Breast epithelium (tissue), 3 donors: Measurements from ENCODE around the gene LY86.

Source experiments
- CTCF ChIP-seq, 3 donors: fragments of 450-650 bp; IDR thresholded peaks; one replicate each; pipeline ENCODE4 v1.5.1; 2016 to 2017; ENCODE audit warnings: antibody characterized with exemption in 3 of 3, mild to moderate bottlenecking in 3 of 3, moderate library complexity in 3 of 3
- POLR2A ChIP-seq: fragments of 450-650 bp; IDR thresholded peaks from one replicate; pipeline ENCODE4 v1.6.1; 2016; ENCODE audit warnings: antibody characterized with exemption, mild to moderate bottlenecking, moderate library complexity

DNA sequence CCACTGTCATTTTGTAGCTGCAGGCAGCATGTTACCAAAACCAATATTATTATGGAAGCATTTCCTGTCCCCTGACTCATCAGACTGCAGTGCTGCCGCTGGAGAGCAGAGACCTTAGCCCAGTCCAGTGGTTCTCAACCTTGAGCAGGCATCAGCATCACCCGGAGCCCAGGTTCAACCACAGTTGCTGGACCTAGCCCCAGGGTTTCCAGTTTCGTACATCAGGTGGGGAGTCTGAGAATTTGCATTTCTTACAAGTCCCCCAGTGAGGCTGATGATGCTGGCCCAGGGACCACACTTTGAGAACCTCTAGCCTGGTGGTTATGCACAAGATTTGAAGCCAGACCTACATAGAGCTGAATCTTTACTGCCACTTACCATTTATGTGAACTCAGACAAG is 47.3 kb downstream of the LY86 start:
- TF ChIP-seq CTCF (IDR thresholded peaks at IDR 0.05) (no peak), POLR2A (no peak)
